Peyer's patch (tissue), 4 donors: ENCODE data around the gene ADAM17. TPM values are rescaled to one million over a fixed set of nuclear protein-coding genes. Genes with fewer than 3 reads are reported as not detected.
A peak's percentile ranks its signal among the peaks of the same experiment; 100 is the strongest.
"Not testable (repeated sequence)": the region's sequence is repeated elsewhere in the genome, so short reads cannot be mapped to it uniquely, and the experiment has no call there.

Experiments
- DNase-seq, 3 donors: peaks; one replicate each; pipeline ENCODE4 v3.0.0-alpha.2; 2017 to 2019
- H3K27ac ChIP-seq, 4 donors: fragments of 200-600 bp; sonication (generic); one replicate each; pipeline ENCODE4 v1.5.1; 2016 to 2019
- H3K27me3 ChIP-seq, 2 donors: fragments of 200-600 bp; sonication (generic); one replicate each; pipeline ENCODE4 v1.5.1; 2019
- H3K36me3 ChIP-seq, 3 donors: fragments of 200-600 bp; sonication (generic); one replicate each; pipeline ENCODE4 v1.5.1; 2016 to 2019
- H3K4me1 ChIP-seq, 4 donors: fragments of 200-600 bp; sonication (generic); one replicate each; pipeline ENCODE4 v1.5.1; 2016 to 2019
- H3K4me3 ChIP-seq, 4 donors: fragments of 200-600 bp; sonication (generic); 1 replicate in 3 of 4; 2 replicates in 1 of 4; pipeline ENCODE4 v1.5.1; 2016 to 2019; ENCODE audit warnings: mild to moderate bottlenecking in 1 of 4
- H3K9me3 ChIP-seq, 4 donors: fragments of 200-600 bp; sonication (generic); one replicate each; pipeline ENCODE4 v1.5.1; 2016 to 2019; ENCODE audit warnings: mild to moderate bottlenecking in 1 of 4
- CTCF ChIP-seq, 6 experiments: fragments of 450-650 bp in 4 of 6; fragments of 200-600 bp in 2 of 6; sonication (generic) in 1 of 6; IDR thresholded peaks; one replicate each; pipeline ENCODE4 v1.5.1; 2017 to 2019; ENCODE audit warnings: antibody characterized with exemption in 6 of 6, mild to moderate bottlenecking in 3 of 6, moderate library complexity in 1 of 6
- POLR2A ChIP-seq, 2 donors: fragments of 450-650 bp; IDR thresholded peaks; one replicate each; pipeline ENCODE4 v1.5.1; 2017; ENCODE audit warnings: antibody characterized with exemption in 2 of 2, mild to moderate bottlenecking in 2 of 2, moderate library complexity in 2 of 2
- total RNA-seq, 4 donors: library from RNA; depleted of rRNA; stranded (reverse); fragments of >200 nt; gene quantifications; one replicate each; pipeline ENCODE4 v1.1.0, GENCODE V29; 2016

Gene ADAM17
- total RNA-seq, 4 donors from 2014 or later = 10.5 to 45.4 (median 21.0) TPM

GRCh38 chr2:9560628-9561027 lies 5.0 kb upstream of the ADAM17 start:
- no peaks in the 10 kb centered on the region for H3K36me3 ChIP-seq
- no peak for TF ChIP-seq CTCF (IDR thresholded peaks at IDR 0.05)
- no peak for TF ChIP-seq POLR2A (IDR thresholded peaks at IDR 0.05)
- H3K4me1 ChIP-seq = peaks cover 0 to 9% (median 0%) of the 10 kb centered on the region in 4 donors
- H3K27ac ChIP-seq = no peak overlapping the region
- no peaks in the 10 kb centered on the region for H3K9me3 ChIP-seq
- H3K27me3 ChIP-seq = no peaks in the 10 kb centered on the region
- no peak overlapping the region for H3K4me3 ChIP-seq
- DNase-seq = no peak

GRCh38 chr2:9558948-9559381 lies 3.3 kb upstream of the ADAM17 start:
- no peak overlapping the region for H3K4me3 ChIP-seq
- H3K9me3 ChIP-seq = no peaks in the 10 kb centered on the region
- no peaks in the 10 kb centered on the region for H3K36me3 ChIP-seq
- TF ChIP-seq CTCF (IDR thresholded peaks at IDR 0.05) (no peak), POLR2A (IDR thresholded peaks at IDR 0.05) (no peak)
- no peak overlapping the region for H3K27ac ChIP-seq
- H3K27me3 ChIP-seq = no peaks in the 10 kb centered on the region
- H3K4me1 ChIP-seq = peaks cover 0 to 15% (median 3%) of the 10 kb centered on the region in 4 donors
- DNase-seq = no peak

DNA sequence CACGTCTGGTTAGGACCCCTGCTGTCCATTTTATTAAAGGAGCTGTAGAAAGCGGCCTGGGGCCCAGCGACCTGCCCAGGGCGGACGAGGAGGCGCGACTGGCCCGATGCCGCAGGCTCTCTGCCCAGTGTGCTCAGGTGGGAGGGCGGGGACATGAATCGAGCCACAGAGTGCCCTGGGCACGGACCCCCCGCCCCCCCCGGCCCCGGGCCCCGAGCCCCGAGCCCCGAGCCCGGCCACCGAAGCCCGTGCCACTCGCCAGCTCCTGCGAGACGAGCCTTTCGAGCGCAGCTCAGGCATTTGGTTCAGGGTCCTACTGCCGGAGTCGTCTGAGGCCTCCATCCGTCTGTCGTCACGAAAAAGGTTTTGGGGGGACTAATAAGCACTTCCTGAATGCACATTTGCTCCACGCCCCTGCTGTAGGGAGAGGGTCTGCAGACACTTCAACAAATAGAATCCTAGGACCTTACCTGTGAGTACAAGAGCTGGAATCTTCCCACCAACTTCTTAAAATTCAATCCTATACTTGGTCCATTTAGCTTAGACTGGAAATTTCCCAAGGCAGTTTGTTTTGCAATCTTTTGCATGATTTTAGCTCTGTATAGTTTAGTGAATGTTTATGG lies 602 bp upstream of the ADAM17 start:
- Histone ChIP-seq H3K4me3 (peak overlapping the region; percentile 75 to 85 (median 79)), H3K36me3 (no peaks in the 10 kb centered on the region), H3K4me1 (peaks cover 0 to 29% (median 12%) of the 10 kb centered on the region in 4 donors), H3K27me3 (no peaks in the 10 kb centered on the region), H3K27ac (peak overlapping the region; percentile 89 to 99 (median 94)), H3K9me3 (no peaks in the 10 kb centered on the region)
- no peak for DNase-seq
- no peak for TF ChIP-seq CTCF (IDR thresholded peaks at IDR 0.05)
- peak in 1 of 2 donors; percentile 16 for TF ChIP-seq POLR2A (IDR thresholded peaks at IDR 0.05)

DNA sequence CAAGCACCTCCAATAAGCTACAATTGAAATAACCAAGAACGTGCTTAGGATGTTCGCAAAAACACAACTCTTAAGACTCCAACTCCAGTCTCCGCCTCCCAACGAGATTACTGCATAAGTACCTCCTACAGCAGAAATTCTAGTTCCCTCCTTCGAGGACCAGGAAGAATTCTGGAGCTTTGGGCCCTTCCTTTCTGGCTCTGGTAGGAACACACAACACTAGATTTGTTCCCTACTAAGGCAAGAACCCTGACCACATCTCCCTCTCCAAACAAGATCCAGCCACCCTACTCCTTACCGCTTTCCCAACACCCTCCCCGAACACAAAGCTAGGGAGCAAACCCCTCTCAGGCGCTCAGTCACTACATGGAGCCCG lies 721 bp downstream of the ADAM17 start:
- TF ChIP-seq POLR2A (IDR thresholded peaks at IDR 0.05) (no peak), CTCF (IDR thresholded peaks at IDR 0.05) (no peak)
- Histone ChIP-seq H3K4me3 (peak overlapping the region; percentile 75 to 85 (median 79)), H3K36me3 (no peaks in the 10 kb centered on the region), H3K27me3 (no peaks in the 10 kb centered on the region), H3K9me3 (no peaks in the 10 kb centered on the region), H3K27ac (peak overlapping the region; percentile 89 to 99 (median 94)), H3K4me1 (peaks cover 0 to 32% (median 15%) of the 10 kb centered on the region in 4 donors)
- peak in 2 of 3 donors; percentile 47 to 63 for DNase-seq

DNA sequence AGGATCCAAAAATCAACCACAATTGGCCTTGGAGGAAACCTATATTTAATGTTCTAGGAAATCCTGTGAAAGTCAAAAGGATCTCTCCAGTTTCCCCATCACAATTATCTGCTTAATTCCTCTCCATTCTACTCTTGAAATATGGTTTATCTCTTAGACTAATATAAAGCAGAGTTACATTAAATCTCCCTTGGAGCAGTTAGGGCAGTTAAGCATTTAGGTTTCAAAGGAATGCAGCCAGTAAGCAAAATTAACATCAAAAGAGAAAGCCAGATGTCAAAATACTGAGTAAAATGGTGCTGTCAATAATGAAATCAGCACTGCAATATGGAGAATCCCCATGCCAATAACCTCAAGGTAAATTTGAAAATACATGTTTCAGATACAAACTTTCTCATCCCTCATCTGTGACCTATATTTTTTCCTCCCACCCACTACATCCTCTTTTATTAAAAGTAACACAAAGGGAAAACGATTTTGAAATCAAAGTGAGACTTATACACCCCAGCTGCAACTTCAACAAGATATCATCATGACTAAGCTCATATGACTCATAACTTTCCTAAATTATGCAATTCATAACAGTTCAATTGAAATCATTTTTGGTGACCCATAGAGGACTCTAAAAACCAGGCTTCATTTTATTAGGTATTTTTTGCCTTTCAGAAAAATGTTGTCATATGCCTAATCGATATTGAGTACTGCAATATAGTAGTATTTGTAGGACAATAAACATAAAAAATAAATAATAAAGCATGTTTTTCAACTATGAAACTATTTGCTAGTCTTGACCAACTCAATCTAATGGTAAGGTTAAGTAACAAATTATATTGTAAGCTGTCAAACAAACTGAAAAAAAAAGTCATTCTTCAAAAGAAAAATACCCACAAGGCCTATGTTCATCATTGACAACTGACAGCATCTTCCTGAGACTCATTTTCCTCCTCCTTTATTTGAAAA lies 3.1 kb downstream of the ADAM17 start:
- no peaks in the 10 kb centered on the region for H3K36me3 ChIP-seq
- H3K27ac ChIP-seq = peak overlapping the region; percentile 37 to 95 (median 48)
- H3K27me3 ChIP-seq = no peaks in the 10 kb centered on the region
- H3K4me3 ChIP-seq = no peak overlapping the region
- H3K9me3 ChIP-seq = no peaks in the 10 kb centered on the region
- H3K4me1 ChIP-seq = peaks cover 0 to 38% (median 22%) of the 10 kb centered on the region in 4 donors
- no peak for DNase-seq
- TF ChIP-seq CTCF (IDR thresholded peaks at IDR 0.05) = no peak
- TF ChIP-seq POLR2A (IDR thresholded peaks at IDR 0.05) = no peak

DNA sequence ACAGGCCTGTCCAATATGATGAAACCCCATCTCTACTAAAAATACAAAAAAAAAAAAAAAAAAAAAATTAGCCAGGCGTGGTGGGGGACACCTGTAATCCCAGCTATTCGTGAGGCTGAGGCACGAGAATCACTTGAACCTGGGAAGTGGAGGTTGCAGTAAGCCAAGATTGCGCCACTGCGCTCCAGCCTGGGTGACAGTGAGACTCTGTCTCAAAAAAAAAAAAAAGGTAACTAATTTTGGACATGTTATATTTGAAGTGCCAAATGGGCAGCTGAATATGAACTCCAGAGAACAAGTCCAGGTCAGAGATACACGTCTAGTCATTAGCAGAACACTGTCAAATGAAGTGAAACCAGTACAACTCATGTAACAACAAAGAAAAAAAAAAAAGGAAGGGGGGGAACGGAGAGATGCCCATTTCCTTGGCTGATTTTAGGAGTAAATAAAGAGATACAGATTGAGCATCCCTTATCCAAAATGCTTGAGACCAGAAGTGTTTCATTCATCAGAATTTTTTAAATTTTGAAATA lies 4.7 kb downstream of the ADAM17 start:
- not testable (repeated sequence) for DNase-seq, H3K9me3 ChIP-seq, H3K36me3 ChIP-seq, H3K27me3 ChIP-seq
- Histone ChIP-seq H3K4me1 (peaks cover 0 to 38% (median 22%) of the 10 kb centered on the region in 4 donors), H3K4me3 (peak overlapping the region in 1 of 4 donors; percentile 2), H3K27ac (peak overlapping the region in 2 of 4 donors; percentile 70 to 79)
